Measurements from ENCODE around the gene PLEKHA7.

DNA sequence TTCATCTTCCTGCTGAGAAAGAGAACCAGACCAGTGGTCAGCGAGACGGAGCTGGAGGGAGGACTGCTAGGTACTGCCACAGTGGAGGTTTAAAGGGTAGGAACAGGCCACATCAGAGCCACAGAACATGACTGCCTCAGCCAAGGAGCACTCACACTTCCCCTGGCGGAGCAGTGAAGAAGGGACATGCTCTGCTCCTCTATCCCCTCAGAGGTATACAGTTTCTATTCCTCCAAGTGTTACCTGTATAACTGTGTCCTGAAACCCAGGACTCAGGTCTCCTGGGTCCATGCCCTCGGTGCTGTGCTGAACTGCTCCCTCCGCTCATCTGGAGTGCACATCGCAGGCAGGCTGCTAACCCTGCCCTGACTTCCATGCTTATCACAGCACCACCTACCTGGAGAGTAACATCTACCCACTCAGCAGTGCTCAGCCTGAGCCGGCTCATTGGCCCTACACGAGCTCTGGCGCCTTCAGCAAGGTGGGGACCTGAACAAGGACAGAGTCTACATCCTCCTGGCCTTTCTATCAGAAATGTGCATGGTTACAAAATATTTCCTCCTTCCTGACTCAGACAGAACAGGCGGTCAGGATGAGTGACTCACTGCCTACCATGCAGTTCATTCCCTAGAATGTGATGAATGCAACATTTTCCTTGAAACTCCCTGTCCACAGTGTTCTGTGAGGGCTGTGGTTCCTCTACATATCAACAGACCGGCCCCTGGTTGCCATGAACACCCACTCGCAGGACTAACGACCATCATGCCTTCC lies 222.8 kb downstream of the PLEKHA7 start:
- TF ChIP-seq, protein P1, sequence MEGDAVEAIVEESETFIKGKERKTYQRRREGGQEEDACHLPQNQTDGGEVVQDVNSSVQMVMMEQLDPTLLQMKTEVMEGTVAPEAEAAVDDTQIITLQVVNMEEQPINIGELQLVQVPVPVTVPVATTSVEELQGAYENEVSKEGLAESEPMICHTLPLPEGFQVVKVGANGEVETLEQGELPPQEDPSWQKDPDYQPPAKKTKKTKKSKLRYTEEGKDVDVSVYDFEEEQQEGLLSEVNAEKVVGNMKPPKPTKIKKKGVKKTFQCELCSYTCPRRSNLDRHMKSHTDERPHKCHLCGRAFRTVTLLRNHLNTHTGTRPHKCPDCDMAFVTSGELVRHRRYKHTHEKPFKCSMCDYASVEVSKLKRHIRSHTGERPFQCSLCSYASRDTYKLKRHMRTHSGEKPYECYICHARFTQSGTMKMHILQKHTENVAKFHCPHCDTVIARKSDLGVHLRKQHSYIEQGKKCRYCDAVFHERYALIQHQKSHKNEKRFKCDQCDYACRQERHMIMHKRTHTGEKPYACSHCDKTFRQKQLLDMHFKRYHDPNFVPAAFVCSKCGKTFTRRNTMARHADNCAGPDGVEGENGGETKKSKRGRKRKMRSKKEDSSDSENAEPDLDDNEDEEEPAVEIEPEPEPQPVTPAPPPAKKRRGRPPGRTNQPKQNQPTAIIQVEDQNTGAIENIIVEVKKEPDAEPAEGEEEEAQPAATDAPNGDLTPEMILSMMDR (IDR thresholded peaks at IDR 0.05) = no peak
- TF ChIP-seq POLR2A (IDR thresholded peaks at IDR 0.05) (no peak), EP300 (IDR thresholded peaks at IDR 0.05) (no peak)
